K562 (cell line): Measurements from ENCODE around the gene NECAB3. TPM values are rescaled to one million over a fixed set of nuclear protein-coding genes. Genes with fewer than 3 reads are reported as not detected.

Experiments
- ATAC-seq: fragments of 200-7000 bp; cut with Tn5 transposase; 3 replicates; pipeline ENCODE4 v1.9.1; 2020; ENCODE audit warnings: moderate library complexity
- BruUV-seq: library from RNA; stranded (reverse); fragments of 400-500 nt; replicated peaks from 2 replicates; lab custom pipeline; 2021; lab: Mats Ljungman, UMichigan
- CTCF ChIA-PET: fragments of 300-600 bp; formaldehyde crosslinking; extraction: SDS; loops from one replicate; lab custom pipeline; 2021; ENCODE audit warnings: low intra/inter-chr PET ratio; lab: Yijun Ruan, JAX
- POLR2A ChIA-PET: fragments of 300-600, 350-650 bp; sonication (Branson Sonifier 250); formaldehyde crosslinking; extraction: SDS; loops from one replicate; lab custom pipeline; 2021; ENCODE audit warnings: antibody characterized with exemption, inconsistent platforms; lab: Yijun Ruan, JAX
- DNase-seq, 4 experiments: peaks; one replicate each; pipeline versions ENCODE4 v3.0.0 to v3.0.0-alpha.2; 2011 to 2018; ENCODE audit warnings: low spot score in 3 of 4, mixed read lengths in 3 of 4; ENCODE audit errors: extremely low read depth in 1 of 4
- FAIRE-seq: peaks from 2 replicates; lab custom pipeline; 2011; peaks lifted over from hg19 to GRCh38; lab: Jason Lieb, UNC
- H2AFZ ChIP-seq: 2 replicates; pipeline ENCODE4 v1.6.0; 2011; ENCODE audit warnings: low read depth, low read length, control low read depth, inconsistent platforms
- H3K27ac ChIP-seq: fragments of 200-600 bp; 3 replicates; pipeline ENCODE4 v1.8.0; 2011; ENCODE audit warnings: low read depth, mild to moderate bottlenecking, control low read depth, inconsistent platforms, low read length, moderate library complexity, mixed read lengths; ENCODE audit errors: extremely low read depth
- H3K27me3 ChIP-seq, 2 experiments: fragments of 300-600 bp in 1 of 2; 2 replicates in 1 of 2; 3 replicates in 1 of 2; pipeline versions ENCODE4 v1.6.0 to v1.8.0; 2011; ENCODE audit warnings: inconsistent platforms in 2 of 2, low read length in 2 of 2, mild to moderate bottlenecking in 1 of 2, mixed read lengths in 1 of 2, moderate library complexity in 1 of 2; ENCODE audit not compliant: control insufficient read depth in 2 of 2, insufficient read depth in 2 of 2
- H3K36me3 ChIP-seq: fragments of 300-600 bp; 3 replicates; pipeline ENCODE4 v1.8.0; 2011; ENCODE audit warnings: mild to moderate bottlenecking, low read length, inconsistent platforms; ENCODE audit not compliant: control insufficient read depth, insufficient read depth
- H3K4me1 ChIP-seq, 2 experiments: fragments of 200-600 bp in 1 of 2; replicated peaks in 1 of 2; 2 replicates in 1 of 2; 3 replicates in 1 of 2; pipeline versions ENCODE4 v1.5.1 to v1.8.0; 2011; ENCODE audit warnings: inconsistent platforms in 2 of 2, low read length in 2 of 2, mild to moderate bottlenecking in 1 of 2, mixed read lengths in 1 of 2, moderate library complexity in 1 of 2; ENCODE audit not compliant: control insufficient read depth in 2 of 2, insufficient read depth in 2 of 2
- H3K4me2 ChIP-seq: 2 replicates; pipeline ENCODE4 v1.6.1; 2011; ENCODE audit warnings: low read length, control low read depth, inconsistent platforms, mixed read lengths; ENCODE audit not compliant: insufficient read depth
- H3K4me3 ChIP-seq: fragments of 200-600 bp; sonication (generic), shearing (Covaris generic); 2 replicates; pipeline ENCODE4 v1.5.1; 2016; ENCODE audit warnings: control low read depth, inconsistent platforms
- H3K79me2 ChIP-seq: fragments of 200-600 bp; 3 replicates; pipeline ENCODE4 v1.8.0; 2011; ENCODE audit warnings: low read length, inconsistent platforms; ENCODE audit not compliant: control insufficient read depth, insufficient read depth
- H3K9ac ChIP-seq, 2 experiments: 2 replicates each; pipeline versions ENCODE4 v1.6.0 to v1.6.1; 2011; ENCODE audit warnings: low read depth in 2 of 2, low read length in 2 of 2, control low read depth in 1 of 2, inconsistent platforms in 1 of 2, mild to moderate bottlenecking in 1 of 2, mixed read lengths in 1 of 2; ENCODE audit not compliant: insufficient read depth in 1 of 2
- H3K9me1 ChIP-seq: one replicate; pipeline ENCODE4 v1.6.0; 2011; ENCODE audit warnings: inconsistent platforms, mild to moderate bottlenecking, low read length, moderate library complexity; ENCODE audit not compliant: control insufficient read depth, insufficient read depth
- H3K9me3 ChIP-seq: replicated peaks from 2 replicates; pipeline ENCODE4 v1.5.1; 2011; ENCODE audit warnings: low read depth, low read length, inconsistent platforms; ENCODE audit not compliant: control insufficient read depth, insufficient read depth
- H4K20me1 ChIP-seq: replicated peaks from 2 replicates; pipeline ENCODE4 v1.6.1; 2011; ENCODE audit warnings: low read length, inconsistent platforms, mixed read lengths; ENCODE audit not compliant: control insufficient read depth, insufficient read depth
- ARID2 ChIP-seq: fragments of 450-650 bp; IDR thresholded peaks from 2 replicates; pipeline ENCODE4 v1.6.1; 2017; ENCODE audit warnings: antibody characterized with exemption, mild to moderate bottlenecking
- BRCA1 ChIP-seq, 2 experiments: fragments of 450-650 bp in 1 of 2; sonication (generic) in 1 of 2; formaldehyde crosslinking in 1 of 2; IDR thresholded peaks; 2 replicates each; pipeline versions ENCODE4 v1.5.0 to v1.6.1; 2017 to 2020; ENCODE audit warnings: mild to moderate bottlenecking in 1 of 2, missing genetic modification reagents in 1 of 2
- C11orf30 ChIP-seq: fragments of 450-650 bp; IDR thresholded peaks from 2 replicates; pipeline ENCODE4 v1.6.1; 2016; ENCODE audit warnings: low read depth, mild to moderate bottlenecking
- KDM4B ChIP-seq, 2 experiments: fragments of 450-650 bp in 1 of 2; sonication (generic) in 1 of 2; IDR thresholded peaks; 2 replicates each; pipeline ENCODE4 v1.6.1; 2016 to 2017; ENCODE audit warnings: borderline replicate concordance in 2 of 2, antibody characterized with exemption in 1 of 2, low read depth in 1 of 2, mild to moderate bottlenecking in 1 of 2
- MIER1 ChIP-seq: fragments of 450-650 bp; IDR thresholded peaks from 2 replicates; pipeline ENCODE4 v1.6.1; 2016; ENCODE audit warnings: antibody characterized with exemption, mild to moderate bottlenecking, low read depth
- MXD1 ChIP-seq: fragments of 250-450 bp; sonication (Bioruptor Pico); IDR thresholded peaks from 2 replicates; pipeline ENCODE4 v1.8.0; 2021; ENCODE audit warnings: borderline replicate concordance, mild to moderate bottlenecking, moderate library complexity; ENCODE audit not compliant: poor library complexity, severe bottlenecking
- POLR2A ChIP-seq: fragments of 450-650 bp; conservative IDR thresholded peaks from 2 replicates; pipeline ENCODE4 v1.6.1; 2016
- RAD21 ChIP-seq, 2 experiments: fragments of 250-450 bp in 1 of 2; fragments of 450-650 bp in 1 of 2; sonication (Bioruptor Pico) in 1 of 2; formaldehyde crosslinking in 1 of 2; IDR thresholded peaks in 1 of 2; conservative IDR thresholded peaks in 1 of 2; 2 replicates each; pipeline versions ENCODE4 v1.4.0 to v1.8.0; 2020 to 2022; ENCODE audit warnings: mild to moderate bottlenecking in 2 of 2, moderate library complexity in 1 of 2
- ZFX ChIP-seq: sonication (generic); formaldehyde crosslinking; IDR thresholded peaks from 2 replicates; pipeline ENCODE4 v1.8.0; 2022; ENCODE audit warnings: mild to moderate bottlenecking, missing genetic modification reagents, moderate library complexity
- ZNF146 ChIP-seq: IDR thresholded peaks from one replicate; pipeline ENCODE4 v1.6.1; 2018; ENCODE audit warnings: missing compliant biosample characterization; ENCODE audit not compliant: unreplicated experiment
- ZNF212 ChIP-seq: fragments of 450-650 bp; formaldehyde crosslinking; IDR thresholded peaks from 2 replicates; pipeline ENCODE4 v1.4.0; 2020; ENCODE audit warnings: mild to moderate bottlenecking
- ZNF316 ChIP-seq: fragments of 450-650 bp; IDR thresholded peaks from 2 replicates; pipeline ENCODE4 v1.6.1; 2016
- WGBS: fragments of 100-300 bp; shearing (Covaris generic); methylation state at CpG from one replicate; pipeline ENCODE4 v1.1.6; 2016; ENCODE audit warnings: low coverage, mixed read lengths; ENCODE audit not compliant: insufficient coverage; ENCODE audit errors: missing lambda C conversion rate; 5-methylcytosine and 5-hydroxymethylcytosine counted together
- in situ Hi-C: fragments of 300-500 bp; cut with MboI; formaldehyde crosslinking; loops from 4 replicates; pipeline ENCODE4 v1.15.0; 2018; ENCODE audit warnings: inconsistent platforms, mixed read lengths
- intact Hi-C: fragments of 100-400 bp; cut with micrococcal nuclease; formaldehyde crosslinking; loops from 2 replicates; pipeline ENCODE4 v1.14.2; 2022
- polyA plus RNA-seq, 8 experiments: library from polyadenylated mRNA; depleted of rRNA in 4 of 8; stranded (reverse) in 5 of 8; unstranded in 3 of 8; fragments of >200 nt; fragmentation: Nextera tagmentation in 2 of 8; fragmentation: Illumina TruSeq in 1 of 8; extraction: Ambion mirVana in 2 of 8; extraction: Trizol in 1 of 8; gene quantifications; 2 replicates each; pipeline versions ENCODE4 v1.2.1 to v1.2.3, GENCODE V29; 2011 to 2014; ENCODE audit warnings: inconsistent platforms in 1 of 8, missing spikeins in 1 of 8
- total RNA-seq, 7 experiments: library from RNA; depleted of rRNA in 6 of 7; stranded (reverse); fragments of >200 nt in 6 of 7; fragmentation: Illumina TruSeq in 2 of 7; extraction: Trizol in 2 of 7; gene quantifications; 2 replicates each; pipeline versions ENCODE4 v1.2.1 to v1.2.3, GENCODE V29; 2011 to 2021; ENCODE audit warnings: low replicate concordance in 1 of 7
- TF ChIP-seq, protein P1 (sequence below): sonication (generic); formaldehyde crosslinking; IDR thresholded peaks from 2 replicates; pipeline ENCODE4 v1.9.0; 2022; ENCODE audit warnings: mild to moderate bottlenecking, missing genetic modification reagents

Gene NECAB3
- total and polyA plus RNA-seq, 9 of the 15 experiments (the other 6 are each of a cell fraction or from before 2014, with no cell fraction given), result 0.94 to 63.3 (median 31.5) TPM

DNA sequence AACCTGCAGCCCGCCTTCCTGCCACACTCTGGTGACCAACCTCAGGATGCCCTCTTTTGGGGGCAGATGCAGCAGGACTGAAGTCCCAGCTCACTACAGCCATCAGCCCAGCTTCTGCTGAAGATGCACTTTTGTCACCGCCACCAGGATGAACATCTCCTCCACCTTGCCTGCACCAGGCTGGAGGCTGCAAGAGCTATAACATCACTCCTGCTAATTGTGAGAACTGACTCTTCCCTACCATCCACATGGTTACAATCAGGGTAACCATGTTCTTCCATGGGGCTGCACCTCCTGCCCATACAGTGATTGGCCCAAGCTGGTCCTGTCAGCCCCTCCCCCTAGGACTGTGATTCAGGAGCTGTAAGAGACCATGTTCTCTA is 9.5 kb downstream of the NECAB3 start:
- TF ChIP-seq RAD21 (CRISPR knock-in tag; conservative IDR thresholded peaks at IDR 0.05 in 1 of 2, IDR thresholded peaks at IDR 0.05 in 1 of 2), result no peak
- peak; percentile 74 for TF ChIP-seq ZNF316
- 0 out of 2 replicates have a peak, but pooled peaks have one; percentile 24 for TF ChIP-seq POLR2A
- peak; percentile 57 for TF ChIP-seq C11orf30
- DNase-seq, result peak in 2 of 4 experiments; percentile 31 to 37
- Histone ChIP-seq H3K4me2 (peak overlapping the region; percentile 85; the same call in 1 of the 2 replicates), H3K79me2 (peaks cover 18% of the 10 kb centered on the region), H4K20me1 (peaks cover 11% of the 10 kb centered on the region; the same call in 1 of the 2 replicates), H3K4me1 (peaks cover 21 to 66% of the 10 kb centered on the region in 2 experiments; a peak in 4 of 5 replicates), H3K27ac (no peak overlapping the region), H3K9me3 (no peaks in the 10 kb centered on the region), H3K27me3 (no peaks in the 10 kb centered on the region), H2AFZ (no peak overlapping the region), H3K4me3 (no peak overlapping the region), H3K9ac (peak overlapping the region in 1 of 2 experiments; percentile 90; a peak in 2 of 4 replicates), H3K9me1 (no peaks in the 10 kb centered on the region), H3K36me3 (peaks cover 45% of the 10 kb centered on the region; the same call in 2 of the 3 replicates)
- WGBS, result 100% methylated on average over 2 of the region's 2 CpGs
- ChIA-PET POLR2A (interaction anchor here (0.6 to 5.4 kb wide), 8 partner anchors 8 to 162 kb away, joined by 3 to 51 read pairs (median 6); partner anchors contain the start of gene PXMP4), CTCF (no interaction called here)
- BruUV-seq, result no TSS peak
- in situ Hi-C loops, result loop anchor here (5.0 kb wide), 1 partner anchor 63 kb away; no protein-coding TSS in a partner anchor
- FAIRE-seq, result peak; percentile 82
- intact Hi-C loops, result no loop called here
- ATAC-seq, result no peak

- Histone ChIP-seq H3K4me3 (peak overlapping the region; percentile 81), H3K79me2 (peaks cover 18% of the 10 kb centered on the region), H3K27me3 (no peaks in the 10 kb centered on the region), H2AFZ (peak overlapping the region; percentile 81), H3K9me3 (no peaks in the 10 kb centered on the region), H3K4me2 (peak overlapping the region; percentile 85), H3K9me1 (no peaks in the 10 kb centered on the region), H3K27ac (peak overlapping the region; percentile 82), H3K36me3 (peaks cover 45% of the 10 kb centered on the region; the same call in 2 of the 3 replicates), H4K20me1 (peaks cover 11% of the 10 kb centered on the region; the same call in 1 of the 2 replicates), H3K4me1 (peaks cover 21 to 71% of the 10 kb centered on the region in 2 experiments; a peak in 4 of 5 replicates), H3K9ac (peak overlapping the region; percentile 80 to 90)
- peak; percentile 37 for FAIRE-seq
- BruUV-seq, result TSS peak; percentile 85
- POLR2A ChIA-PET, result interaction anchor here (0.6 to 5.4 kb wide), 10 partner anchors 9 to 262 kb away, joined by 3 to 51 read pairs (median 4); no protein-coding TSS in a partner anchor
- intact Hi-C loops (no loop called here), in situ Hi-C loops (no loop called here)
- CTCF ChIA-PET, result no interaction called here
- peak in 1 of 4 experiments; percentile 21 for DNase-seq
- 46% methylated on average over 9 of the region's 9 CpGs for WGBS
- no peak for ATAC-seq
- TF ChIP-seq MXD1 (CRISPR knock-in tag), result no peak
- TF ChIP-seq MIER1, result no peak
- TF ChIP-seq ZFX (CRISPR knock-in tag), result peak; percentile 32; the same call in 1 of the 2 replicates
- TF ChIP-seq ARID2, result no peak
- TF ChIP-seq ZNF146, result no peak
- TF ChIP-seq ZNF212 (CRISPR knock-in tag), result no peak
- TF ChIP-seq, protein P1, sequence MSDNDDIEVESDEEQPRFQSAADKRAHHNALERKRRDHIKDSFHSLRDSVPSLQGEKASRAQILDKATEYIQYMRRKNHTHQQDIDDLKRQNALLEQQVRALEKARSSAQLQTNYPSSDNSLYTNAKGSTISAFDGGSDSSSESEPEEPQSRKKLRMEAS (CRISPR knock-in tag), result no peak
- TF ChIP-seq KDM4B (IDR thresholded peaks at IDR 0.05; ENCODE audit: borderline replicate concordance in 2 of 2, low read depth in 1 of 2), result 0 out of 4 replicates have a peak, but pooled peaks of 1 of the 2 experiments have one; percentile 41
- TF ChIP-seq BRCA1 (IDR thresholded peaks at IDR 0.05), result no peak
- no peak for TF ChIP-seq BRCA1 (CRISPR knock-in tag; IDR thresholded peaks at IDR 0.05)
Observed at GRCh38 chr20:33664085-33664761, 10.0 kb downstream of the NECAB3 start.
